Type B pancreatic cell (in vitro differentiated cells): ENCODE results near the gene SPATA13. TPM values are rescaled to one million over a fixed set of nuclear protein-coding genes. Genes with fewer than 3 reads are reported as not detected.

Experiments
- DNase-seq: peaks from one replicate; pipeline ENCODE4 v3.0.0; 2021; ENCODE audit warnings: mixed read lengths; ENCODE audit not compliant: unreplicated experiment; ENCODE audit errors: extremely low spot score
- H3K27ac Mint-ChIP-seq: 2 replicates; pipeline ENCODE4 v1.8.0; 2021; ENCODE audit warnings: mild to moderate bottlenecking, mixed read lengths
- H3K27me3 Mint-ChIP-seq: 2 replicates; pipeline ENCODE4 v1.8.0; 2021; ENCODE audit warnings: mixed read lengths
- H3K36me3 Mint-ChIP-seq: 2 replicates; pipeline ENCODE4 v1.8.0; 2021; ENCODE audit warnings: mixed read lengths
- H3K4me1 Mint-ChIP-seq: one replicate; pipeline ENCODE4 v1.8.0; 2021; ENCODE audit warnings: mixed read lengths; ENCODE audit not compliant: unreplicated experiment
- H3K4me3 Mint-ChIP-seq: 2 replicates; pipeline ENCODE4 v1.8.0; 2021; ENCODE audit warnings: mild to moderate bottlenecking, mixed read lengths
- H3K9me3 Mint-ChIP-seq: 2 replicates; pipeline ENCODE4 v1.8.0; 2021; ENCODE audit warnings: mixed read lengths
- total RNA-seq: library from RNA; stranded (reverse); gene quantifications from 2 replicates; pipeline ENCODE4 v1.2.1, GENCODE V29; 2021; ENCODE audit warnings: low replicate concordance
- TF ChIP-seq, protein P1 (sequence below): fragments of 200-600 bp; sonication (generic); conservative IDR thresholded peaks from 2 replicates; pipeline ENCODE4 v1.5.0; 2021; ENCODE audit warnings: antibody characterized with exemption, mild to moderate bottlenecking

Gene SPATA13
- total RNA-seq, 1 donor from 2014 or later, result 22.0 TPM

DNA sequence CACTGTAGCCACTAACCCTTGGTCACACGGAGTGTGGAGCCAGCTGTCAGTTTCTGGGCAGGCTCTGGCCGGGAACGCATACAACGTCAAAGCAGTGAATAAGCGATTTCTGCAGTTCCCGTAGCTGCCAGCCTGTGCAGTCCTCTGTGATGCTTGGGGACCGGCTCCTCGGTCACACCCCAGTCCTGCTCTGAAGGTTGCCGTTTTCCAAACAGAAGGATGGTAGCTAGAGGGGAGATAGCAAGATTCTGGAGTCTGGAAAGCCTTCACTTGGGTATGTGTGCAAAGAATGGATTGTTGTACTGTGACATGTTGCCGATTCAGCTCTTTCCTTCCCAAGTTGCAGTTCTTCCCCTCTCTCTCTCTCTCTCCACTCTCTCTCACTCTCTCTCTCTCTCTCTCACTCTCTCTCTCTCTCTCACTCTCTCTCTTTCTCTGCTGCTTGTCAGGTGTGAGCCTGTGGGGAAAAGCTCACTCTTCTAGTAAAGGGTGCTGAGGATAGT is 110.2 kb downstream of the SPATA13 start:
- Mint-ChIP-seq H3K9me3 (no peaks in the 10 kb centered on the region), H3K27ac (peak overlapping the region; percentile 79), H3K4me3 (peak overlapping the region; percentile 61), H3K4me1 (peaks cover 23% of the 10 kb centered on the region), H3K27me3 (no peaks in the 10 kb centered on the region), H3K36me3 (no peaks in the 10 kb centered on the region)
- DNase-seq, result no peak
- TF ChIP-seq, protein P1, sequence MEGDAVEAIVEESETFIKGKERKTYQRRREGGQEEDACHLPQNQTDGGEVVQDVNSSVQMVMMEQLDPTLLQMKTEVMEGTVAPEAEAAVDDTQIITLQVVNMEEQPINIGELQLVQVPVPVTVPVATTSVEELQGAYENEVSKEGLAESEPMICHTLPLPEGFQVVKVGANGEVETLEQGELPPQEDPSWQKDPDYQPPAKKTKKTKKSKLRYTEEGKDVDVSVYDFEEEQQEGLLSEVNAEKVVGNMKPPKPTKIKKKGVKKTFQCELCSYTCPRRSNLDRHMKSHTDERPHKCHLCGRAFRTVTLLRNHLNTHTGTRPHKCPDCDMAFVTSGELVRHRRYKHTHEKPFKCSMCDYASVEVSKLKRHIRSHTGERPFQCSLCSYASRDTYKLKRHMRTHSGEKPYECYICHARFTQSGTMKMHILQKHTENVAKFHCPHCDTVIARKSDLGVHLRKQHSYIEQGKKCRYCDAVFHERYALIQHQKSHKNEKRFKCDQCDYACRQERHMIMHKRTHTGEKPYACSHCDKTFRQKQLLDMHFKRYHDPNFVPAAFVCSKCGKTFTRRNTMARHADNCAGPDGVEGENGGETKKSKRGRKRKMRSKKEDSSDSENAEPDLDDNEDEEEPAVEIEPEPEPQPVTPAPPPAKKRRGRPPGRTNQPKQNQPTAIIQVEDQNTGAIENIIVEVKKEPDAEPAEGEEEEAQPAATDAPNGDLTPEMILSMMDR, result no peak

DNA sequence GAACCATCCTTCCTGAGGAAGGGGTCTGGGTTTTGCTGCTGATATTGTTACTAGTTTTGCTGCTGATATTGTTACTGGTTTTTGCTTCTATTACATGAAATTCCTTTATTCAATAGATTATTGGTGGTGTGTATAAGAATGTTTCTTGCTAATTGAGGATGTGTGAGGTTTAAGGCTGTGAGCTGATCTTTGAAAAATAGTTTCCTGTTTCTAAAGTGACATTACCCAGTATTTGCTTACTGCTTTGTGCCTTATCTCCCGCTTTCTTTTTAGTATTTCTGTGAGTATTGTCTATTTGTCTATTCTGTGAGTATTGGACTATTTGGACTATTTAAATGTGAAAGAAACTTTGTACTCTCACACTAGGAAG is 110.7 kb downstream of the SPATA13 start:
- peak overlapping the region; percentile 61 for H3K4me3 Mint-ChIP-seq
- TF ChIP-seq, protein P1, result no peak
- DNase-seq, result no peak
- H3K36me3 Mint-ChIP-seq, result no peaks in the 10 kb centered on the region
- H3K9me3 Mint-ChIP-seq, result no peaks in the 10 kb centered on the region
- H3K27ac Mint-ChIP-seq, result peak overlapping the region; percentile 79
- H3K4me1 Mint-ChIP-seq, result peaks cover 23% of the 10 kb centered on the region
- H3K27me3 Mint-ChIP-seq, result no peaks in the 10 kb centered on the region

DNA sequence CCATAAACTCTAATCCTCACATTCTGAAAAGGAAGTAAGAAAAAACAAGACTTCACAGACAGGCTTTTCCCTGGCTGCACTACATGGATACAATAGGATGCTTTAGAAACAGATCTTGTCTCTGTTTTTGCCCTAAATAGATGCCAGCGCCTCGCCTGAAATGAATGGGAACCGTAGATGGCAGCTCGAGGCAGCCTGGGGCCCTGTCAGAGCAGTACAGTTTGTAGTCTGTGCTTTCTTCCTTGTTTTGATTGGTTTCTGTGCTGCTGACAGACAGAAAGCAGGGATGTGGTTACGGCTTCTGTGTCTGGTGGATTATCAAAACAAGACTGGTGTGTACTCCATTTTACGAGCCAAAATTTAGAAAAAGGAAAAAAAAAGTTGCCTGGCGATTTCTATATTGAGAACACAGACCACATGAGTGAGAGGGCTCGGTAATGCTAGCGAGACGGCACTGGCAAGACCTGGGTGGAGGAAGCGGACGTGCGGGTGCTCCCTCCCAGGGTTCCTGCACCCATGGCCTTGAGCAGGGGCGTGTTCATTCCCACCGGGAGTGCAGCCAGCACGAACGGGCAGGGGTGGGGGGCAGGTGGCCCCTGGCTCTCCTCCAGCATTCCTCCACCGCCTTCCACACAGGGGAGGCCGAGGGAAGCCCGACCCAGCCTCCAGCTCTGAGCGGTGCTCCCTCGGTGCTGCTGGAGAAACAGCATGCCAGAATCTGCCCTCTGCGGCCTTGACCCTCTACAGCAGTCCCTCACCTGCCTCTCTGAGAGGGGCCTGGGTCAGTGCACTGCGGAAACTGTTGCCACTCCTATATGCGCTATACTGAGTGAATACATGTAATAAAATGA is 111.3 kb downstream of the SPATA13 start:
- TF ChIP-seq, protein P1, result no peak
- Mint-ChIP-seq H3K36me3 (no peaks in the 10 kb centered on the region), H3K4me1 (peaks cover 23% of the 10 kb centered on the region), H3K27me3 (no peaks in the 10 kb centered on the region), H3K9me3 (no peaks in the 10 kb centered on the region), H3K27ac (peak overlapping the region; percentile 79), H3K4me3 (peak overlapping the region; percentile 42)
- no peak for DNase-seq

DNA sequence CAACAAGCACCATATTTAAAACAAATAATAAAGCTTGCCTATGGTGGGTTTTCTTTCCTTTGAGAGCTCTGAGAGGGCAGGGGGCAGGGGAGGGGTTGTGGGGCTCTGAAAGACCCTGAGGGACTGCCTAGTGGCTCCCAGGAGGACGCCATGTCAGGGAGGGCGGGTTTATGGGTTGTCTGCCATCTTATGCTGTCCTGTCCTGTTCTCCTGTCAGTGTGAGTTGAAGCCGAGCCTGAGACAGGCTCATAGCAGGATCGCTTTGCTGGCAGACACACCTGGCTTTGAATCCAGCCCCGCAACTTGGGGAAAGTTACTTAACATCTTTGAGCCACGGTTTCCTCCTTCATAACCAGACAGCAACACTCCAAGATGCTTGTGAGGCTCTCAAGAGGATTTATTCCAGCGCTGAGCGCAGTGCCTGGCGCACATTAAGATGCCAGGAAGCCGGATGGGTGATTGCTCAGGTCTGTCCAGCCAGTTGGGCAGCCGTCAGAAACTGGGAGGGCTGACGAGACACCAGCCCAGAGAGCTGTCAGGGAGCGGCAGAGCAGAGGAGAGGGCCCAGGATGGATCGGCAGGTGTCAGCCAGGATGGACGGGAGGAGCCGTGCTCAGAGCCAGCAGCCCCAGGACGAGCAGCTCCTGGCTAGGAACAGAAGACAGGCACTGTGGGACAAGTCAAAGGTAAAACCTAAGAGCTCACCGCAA is 112.1 kb downstream of the SPATA13 start:
- H3K27ac Mint-ChIP-seq, result peak overlapping the region; percentile 51
- peak overlapping the region; percentile 12 for H3K4me3 Mint-ChIP-seq
- TF ChIP-seq, protein P1, result no peak
- DNase-seq, result no peak
- H3K4me1 Mint-ChIP-seq, result peaks cover 23% of the 10 kb centered on the region
- no peaks in the 10 kb centered on the region for H3K9me3 Mint-ChIP-seq
- H3K27me3 Mint-ChIP-seq, result no peaks in the 10 kb centered on the region
- H3K36me3 Mint-ChIP-seq, result no peaks in the 10 kb centered on the region

- Mint-ChIP-seq H3K4me3 (no peak overlapping the region), H3K9me3 (no peaks in the 10 kb centered on the region), H3K27me3 (no peaks in the 10 kb centered on the region), H3K36me3 (no peaks in the 10 kb centered on the region), H3K27ac (no peak overlapping the region), H3K4me1 (peaks cover 23% of the 10 kb centered on the region)
- no peak for DNase-seq
- TF ChIP-seq, protein P1, result no peak
Observed at GRCh38 chr13:24273926-24274325, 113.4 kb downstream of the SPATA13 start.
